ENCODE data around the gene TRIM33.
"Not testable (repeated sequence)": the region's sequence is repeated elsewhere in the genome, so short reads cannot be mapped to it uniquely, and the experiment has no call there.

TRIM33 gene

GRCh38 chr1:114509596-114510273, 1.3 kb downstream of the TRIM33 start:
- peak; percentile 13 for DNase-seq

GRCh38 chr1:114508386-114508898, 2.6 kb downstream of the TRIM33 start:
- no peak for DNase-seq

GRCh38 chr1:114507513-114507912, 3.5 kb downstream of the TRIM33 start:
- no peak for DNase-seq

GRCh38 chr1:114505148-114505561, 5.8 kb downstream of the TRIM33 start:
- DNase-seq = no peak

- DNase-seq = no peak
These were observed 7.0 kb downstream of the TRIM33 start for GRCh38 chr1:114503916-114504422.

GRCh38 chr1:114502080-114502479, 8.9 kb downstream of the TRIM33 start:
- DNase-seq = no peak

GRCh38 chr1:114499478-114499877, 11.5 kb downstream of the TRIM33 start:
- no peak for DNase-seq

- DNase-seq = no peak
These were observed 14.9 kb downstream of the TRIM33 start for GRCh38 chr1:114496089-114496488.

GRCh38 chr1:114495486-114495885, 15.5 kb downstream of the TRIM33 start:
- DNase-seq = no peak

GRCh38 chr1:114492978-114493377, 18.0 kb downstream of the TRIM33 start:
- no peak for DNase-seq

- no peak for DNase-seq
These were observed 20.7 kb downstream of the TRIM33 start for GRCh38 chr1:114490274-114490693.

GRCh38 chr1:114488739-114489138, 22.3 kb downstream of the TRIM33 start:
- DNase-seq = no peak

GRCh38 chr1:114485286-114485685, 25.7 kb downstream of the TRIM33 start:
- DNase-seq = no peak

- DNase-seq = no peak
These were observed 28.4 kb downstream of the TRIM33 start for GRCh38 chr1:114482585-114482984.

- DNase-seq = not testable (repeated sequence)
These were observed 31.4 kb downstream of the TRIM33 start for GRCh38 chr1:114479636-114480035.

- no peak for DNase-seq
These were observed 31.9 kb downstream of the TRIM33 start for GRCh38 chr1:114479134-114479533.

GRCh38 chr1:114473796-114474195, 37.2 kb downstream of the TRIM33 start:
- no peak for DNase-seq

- no peak for DNase-seq
These were observed 38.6 kb downstream of the TRIM33 start for GRCh38 chr1:114472408-114472807.

- no peak for DNase-seq
These were observed 40.3 kb downstream of the TRIM33 start for GRCh38 chr1:114470681-114471080.

GRCh38 chr1:114468710-114469468, 42.1 kb downstream of the TRIM33 start:
- no peak for DNase-seq

GRCh38 chr1:114468047-114468446, 43.0 kb downstream of the TRIM33 start:
- DNase-seq = no peak

- DNase-seq = no peak
These were observed 43.5 kb downstream of the TRIM33 start for GRCh38 chr1:114467491-114467890.

GRCh38 chr1:114466334-114467014, 44.5 kb downstream of the TRIM33 start:
- no peak for DNase-seq
